Left lung (tissue), 10 donors: ENCODE measurements around the gene CEP44. TPM values are rescaled to one million over a fixed set of nuclear protein-coding genes. Genes with fewer than 3 reads are reported as not detected.

Experiments
- ATAC-seq: fragments of 200-7000 bp; cut with Tn5 transposase; one replicate; pipeline ENCODE4 v1.9.1; 2020; ENCODE audit warnings: moderate library complexity
- DNase-seq, 4 donors: peaks; one replicate each; pipeline ENCODE4 v3.0.0-alpha.2; 2013 to 2020
- H3K27ac ChIP-seq, 2 donors: fragments of 200-600 bp; sonication (generic) in 1 of 2; one replicate each; pipeline versions ENCODE4 v1.5.0 to v1.8.0; 2020 to 2021
- H3K27me3 ChIP-seq, 2 donors: fragments of 200-600 bp; sonication (generic) in 1 of 2; one replicate each; pipeline versions ENCODE4 v1.5.0 to v1.8.0; 2020 to 2021
- H3K36me3 ChIP-seq, 2 donors: fragments of 200-600 bp; sonication (generic) in 1 of 2; one replicate each; pipeline versions ENCODE4 v1.5.0 to v1.8.0; 2020 to 2021
- H3K4me1 ChIP-seq, 2 donors: fragments of 200-600 bp; one replicate each; pipeline ENCODE4 v1.8.0; 2021
- H3K4me3 ChIP-seq, 2 donors: fragments of 200-600 bp; sonication (generic) in 1 of 2; one replicate each; pipeline versions ENCODE4 v1.5.0 to v1.8.0; 2020 to 2021; ENCODE audit warnings: mild to moderate bottlenecking in 1 of 2
- H3K9me3 ChIP-seq, 2 donors: fragments of 200-600 bp; sonication (generic) in 1 of 2; one replicate each; pipeline versions ENCODE4 v1.5.0 to v1.8.0; 2020 to 2021
- intact Hi-C, 2 donors: fragments of 100-400 bp; cut with DNase I; formaldehyde crosslinking; loops; one replicate each; pipeline versions ENCODE4 v1.11.2 to v1.14.2; 2022
- polyA plus RNA-seq, 6 donors: library from polyadenylated mRNA; unstranded; fragments of 120-200 nt; gene quantifications; one replicate each; pipeline ENCODE4 v1.2.1, GENCODE V29; 2013; ENCODE audit not compliant: insufficient read length in 6 of 6
- total RNA-seq, 2 donors: library from RNA; stranded (reverse); fragmentation: NEBNext Ultra II Directional; extraction: Animal tissue kit (Norgen Biotek cat#: 25700); gene quantifications; one replicate each; pipeline ENCODE4 v1.2.1, GENCODE V29; 2021
- TF ChIP-seq, protein P1 (sequence below), 2 donors: fragments of 200-600 bp; sonication (generic) in 1 of 2; IDR thresholded peaks; one replicate each; pipeline versions ENCODE4 v1.5.0 to v1.8.0; 2021; ENCODE audit warnings: antibody characterized with exemption in 2 of 2
- donor health status: DM: no; HTN: yes; CAD: no.
- donor health status: DM: no; HTN: no; CAD: no.

Gene CEP44
- total and polyA plus RNA-seq, 8 donors = 11.9 to 33.8 (median 27.9) TPM

DNA sequence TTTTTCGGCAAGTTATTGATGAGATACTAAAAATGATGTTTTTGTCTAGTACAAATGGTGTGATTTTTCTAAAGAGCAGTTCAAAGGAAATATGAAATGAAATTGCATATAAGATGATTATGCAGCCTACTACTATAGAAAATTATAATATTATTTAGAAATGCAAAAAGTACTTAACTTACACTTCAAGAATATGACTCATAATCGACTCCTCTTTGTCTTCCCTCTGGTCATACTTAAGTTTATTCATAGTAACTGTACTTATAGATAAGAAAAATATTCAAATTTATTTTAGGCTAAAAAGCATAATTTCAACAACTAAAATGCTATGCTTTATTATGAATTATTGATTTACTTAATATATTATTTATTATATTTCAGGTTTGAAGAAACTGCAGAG is 33.2 kb downstream of the CEP44 start:
- no peak for ATAC-seq
- no peak for DNase-seq

DNA sequence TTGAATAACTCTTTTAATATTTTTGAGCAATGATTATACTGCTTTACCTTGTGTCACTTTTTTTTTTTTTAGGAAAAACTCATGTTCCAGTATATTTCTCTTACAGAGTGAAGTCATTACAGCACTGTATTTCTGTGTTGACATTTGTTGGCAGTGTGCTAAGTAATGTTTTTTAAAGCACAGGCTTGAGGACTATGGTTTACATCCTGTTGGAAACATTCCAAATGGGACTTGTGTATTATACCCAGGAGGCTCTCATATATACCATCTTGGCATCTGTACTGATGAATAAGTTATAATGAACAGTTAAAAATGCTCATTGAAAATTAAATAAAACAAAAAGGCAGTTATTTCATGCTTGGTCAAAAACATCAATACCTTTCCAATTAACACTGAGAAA is 33.8 kb downstream of the CEP44 start:
- Histone ChIP-seq H3K4me3 (no peak overlapping the region), H3K36me3 (peaks cover 0 to 9% of the 10 kb centered on the region in 2 donors), H3K4me1 (no peaks in the 10 kb centered on the region), H3K9me3 (no peaks in the 10 kb centered on the region), H3K27ac (no peak overlapping the region), H3K27me3 (no peaks in the 10 kb centered on the region)
- no peak for ATAC-seq
- DNase-seq = peak in 1 of 4 donors; percentile 2
- intact Hi-C loops = loop anchor here in 1 of 2 donors (10.0 kb wide), 1 partner anchor 93 kb away; no protein-coding TSS in a partner anchor
- TF ChIP-seq, protein P1, sequence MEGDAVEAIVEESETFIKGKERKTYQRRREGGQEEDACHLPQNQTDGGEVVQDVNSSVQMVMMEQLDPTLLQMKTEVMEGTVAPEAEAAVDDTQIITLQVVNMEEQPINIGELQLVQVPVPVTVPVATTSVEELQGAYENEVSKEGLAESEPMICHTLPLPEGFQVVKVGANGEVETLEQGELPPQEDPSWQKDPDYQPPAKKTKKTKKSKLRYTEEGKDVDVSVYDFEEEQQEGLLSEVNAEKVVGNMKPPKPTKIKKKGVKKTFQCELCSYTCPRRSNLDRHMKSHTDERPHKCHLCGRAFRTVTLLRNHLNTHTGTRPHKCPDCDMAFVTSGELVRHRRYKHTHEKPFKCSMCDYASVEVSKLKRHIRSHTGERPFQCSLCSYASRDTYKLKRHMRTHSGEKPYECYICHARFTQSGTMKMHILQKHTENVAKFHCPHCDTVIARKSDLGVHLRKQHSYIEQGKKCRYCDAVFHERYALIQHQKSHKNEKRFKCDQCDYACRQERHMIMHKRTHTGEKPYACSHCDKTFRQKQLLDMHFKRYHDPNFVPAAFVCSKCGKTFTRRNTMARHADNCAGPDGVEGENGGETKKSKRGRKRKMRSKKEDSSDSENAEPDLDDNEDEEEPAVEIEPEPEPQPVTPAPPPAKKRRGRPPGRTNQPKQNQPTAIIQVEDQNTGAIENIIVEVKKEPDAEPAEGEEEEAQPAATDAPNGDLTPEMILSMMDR (IDR thresholded peaks at IDR 0.05) = no peak

More for the DNA sequence above, 33.2 kb downstream of the CEP44 start:
- no peak overlapping the region for H3K27ac ChIP-seq
- H3K9me3 ChIP-seq = no peaks in the 10 kb centered on the region
- H3K4me3 ChIP-seq = no peak overlapping the region
- no peaks in the 10 kb centered on the region for H3K27me3 ChIP-seq
- no peaks in the 10 kb centered on the region for H3K4me1 ChIP-seq
- intact Hi-C loops = loop anchor here in 1 of 2 donors (10.0 kb wide), 1 partner anchor 92 kb away; no protein-coding TSS in a partner anchor
- H3K36me3 ChIP-seq = peaks cover 0 to 15% of the 10 kb centered on the region in 2 donors
- TF ChIP-seq, protein P1 (IDR thresholded peaks at IDR 0.05) = no peak

DNA sequence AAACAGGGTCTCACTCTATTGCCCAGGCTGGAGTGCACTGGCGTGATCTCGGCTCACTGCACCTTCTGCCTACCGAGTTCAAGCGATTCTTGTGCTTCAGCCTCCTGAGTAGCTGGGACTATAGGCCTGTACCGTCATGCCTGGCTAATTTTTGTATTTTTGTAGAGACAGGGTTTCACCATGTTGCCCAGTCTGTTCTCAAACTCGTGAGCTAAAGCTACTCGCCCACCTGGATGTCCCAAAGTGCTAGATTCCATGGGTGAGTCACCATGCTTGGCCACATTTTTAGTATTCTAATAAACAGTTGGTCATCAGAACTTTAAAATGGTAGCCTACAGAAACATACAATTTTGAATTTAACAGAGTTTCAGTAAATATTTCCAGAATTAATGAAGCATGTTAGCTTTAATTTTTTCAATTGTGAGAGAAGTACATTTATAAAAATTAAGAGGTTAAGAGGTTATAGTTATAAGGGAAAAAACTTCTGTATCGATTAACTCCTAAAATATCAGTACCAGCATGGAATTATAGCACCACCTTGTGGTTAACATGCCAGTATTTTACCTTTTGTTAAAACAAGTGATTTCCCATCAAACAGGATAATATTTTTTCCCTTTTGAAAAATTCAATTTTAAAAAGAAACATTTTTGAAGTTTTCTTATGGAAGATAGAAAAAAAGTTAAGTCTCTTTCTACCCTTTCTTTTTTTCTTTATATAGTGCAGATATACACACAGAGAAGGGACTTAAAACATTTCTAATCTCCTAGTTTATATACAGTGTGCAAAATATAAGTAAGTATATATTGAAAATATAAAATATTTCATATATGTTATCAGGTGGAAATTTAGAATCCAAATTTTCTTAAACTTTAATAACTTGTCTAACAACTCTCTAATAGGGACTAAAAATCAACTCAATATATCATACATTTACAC is 35.4 kb downstream of the CEP44 start:
- H3K9me3 ChIP-seq = no peaks in the 10 kb centered on the region
- ATAC-seq (no peak), DNase-seq (peak in 2 of 4 donors; percentile 13 to 18)
- no peaks in the 10 kb centered on the region for H3K4me1 ChIP-seq
- H3K27ac ChIP-seq = no peak overlapping the region
- H3K27me3 ChIP-seq = no peaks in the 10 kb centered on the region
- H3K36me3 ChIP-seq = peaks cover 0 to 9% of the 10 kb centered on the region in 2 donors
- no peak overlapping the region for H3K4me3 ChIP-seq
- intact Hi-C loops = loop anchor here in 1 of 2 donors (10.0 kb wide), 1 partner anchor 94 kb away; no protein-coding TSS in a partner anchor
- TF ChIP-seq, protein P1 (IDR thresholded peaks at IDR 0.05) = peak; percentile 50 to 72

GRCh38 chr4:174320494-174321199 is 36.9 kb downstream of the CEP44 start:
- Histone ChIP-seq H3K4me1 (no peaks in the 10 kb centered on the region), H3K27ac (no peak overlapping the region), H3K4me3 (no peak overlapping the region), H3K27me3 (no peaks in the 10 kb centered on the region), H3K9me3 (no peaks in the 10 kb centered on the region), H3K36me3 (peaks cover 0 to 9% of the 10 kb centered on the region in 2 donors)
- ATAC-seq (no peak), DNase-seq (no peak)
- intact Hi-C loops = no loop called here
- TF ChIP-seq, protein P1 (IDR thresholded peaks at IDR 0.05) = no peak

- ATAC-seq = no peak
- DNase-seq = no peak
- Histone ChIP-seq H3K9me3 (no peaks in the 10 kb centered on the region), H3K36me3 (no peaks in the 10 kb centered on the region), H3K4me3 (no peak overlapping the region), H3K4me1 (no peaks in the 10 kb centered on the region), H3K27ac (no peak overlapping the region), H3K27me3 (no peaks in the 10 kb centered on the region)
- intact Hi-C loops = no loop called here
- TF ChIP-seq, protein P1 (IDR thresholded peaks at IDR 0.05) = no peak
Observed at GRCh38 chr4:174324236-174324635, 40.5 kb downstream of the CEP44 start.
